Lung microvascular endothelial cell (primary cell): Measurements from ENCODE around the gene ESYT2. TPM values are rescaled to one million over a fixed set of nuclear protein-coding genes. Genes with fewer than 3 reads are reported as not detected.
"Not testable (repeated sequence)": the region's sequence is repeated elsewhere in the genome, so short reads cannot be mapped to it uniquely, and the experiment has no call there.

ENCODE experiments used
- DNase-seq, 2 donors: peaks; one replicate each; pipeline versions ENCODE4 v3.0.0 to v3.0.0-alpha.2; 2010; ENCODE audit warnings: low read depth in 2 of 2
- total RNA-seq: library from RNA; depleted of rRNA; stranded (reverse); fragments of >200 nt; gene quantifications from 2 replicates; pipeline ENCODE4 v1.2.1, GENCODE V29; 2014

ESYT2 gene
- total RNA-seq, result 32.9 and 42.7 TPM in 2 replicates

- peak; percentile 98 to 99 for DNase-seq
Measured at GRCh38 chr7:158829342-158830210, at the start of gene ESYT2. Gene ESYT2 (minus strand): TSS chr7:158829509. CDS start chr7:158829418, 91 bp downstream.

- not testable (repeated sequence) for DNase-seq
Measured at GRCh38 chr7:158878151-158879079, 49.1 kb upstream of the ESYT2 start.

- DNase-seq, result no peak
Measured at GRCh38 chr7:158876984-158877383, 47.7 kb upstream of the ESYT2 start.

GRCh38 chr7:158869876-158870275 is 40.6 kb upstream of the ESYT2 start:
- DNase-seq, result no peak

GRCh38 chr7:158868764-158869410 is 39.6 kb upstream of the ESYT2 start:
- DNase-seq, result no peak

- DNase-seq, result no peak
Measured at GRCh38 chr7:158867214-158867984, 38.1 kb upstream of the ESYT2 start.

GRCh38 chr7:158865977-158866376 is 36.7 kb upstream of the ESYT2 start:
- no peak for DNase-seq

- peak in 1 of 2 donors; percentile 21 for DNase-seq
Measured at GRCh38 chr7:158865462-158865922, 36.2 kb upstream of the ESYT2 start.

- no peak for DNase-seq
Measured at GRCh38 chr7:158864833-158865232, 35.5 kb upstream of the ESYT2 start.

GRCh38 chr7:158864507-158864820 is 35.2 kb upstream of the ESYT2 start:
- DNase-seq, result no peak

GRCh38 chr7:158863611-158864506 is 34.5 kb upstream of the ESYT2 start:
- DNase-seq, result peak; percentile 61

- DNase-seq, result peak; percentile 44 to 56
Measured at GRCh38 chr7:158862985-158863610, 33.8 kb upstream of the ESYT2 start.

- no peak for DNase-seq
Measured at GRCh38 chr7:158861936-158862704, 32.8 kb upstream of the ESYT2 start.

GRCh38 chr7:158861004-158861787 is 31.9 kb upstream of the ESYT2 start:
- no peak for DNase-seq

GRCh38 chr7:158860394-158860793 is 31.1 kb upstream of the ESYT2 start:
- DNase-seq, result no peak

- DNase-seq, result no peak
Measured at GRCh38 chr7:158858592-158859503, 29.5 kb upstream of the ESYT2 start.
